ENCODE data around the gene ITPRIPL2. TPM values are rescaled to one million over a fixed set of nuclear protein-coding genes. Genes with fewer than 3 reads are reported as not detected.

ITPRIPL2 gene
- total RNA-seq, 1 experiment from 2014 or later = 21.6 TPM

DNA sequence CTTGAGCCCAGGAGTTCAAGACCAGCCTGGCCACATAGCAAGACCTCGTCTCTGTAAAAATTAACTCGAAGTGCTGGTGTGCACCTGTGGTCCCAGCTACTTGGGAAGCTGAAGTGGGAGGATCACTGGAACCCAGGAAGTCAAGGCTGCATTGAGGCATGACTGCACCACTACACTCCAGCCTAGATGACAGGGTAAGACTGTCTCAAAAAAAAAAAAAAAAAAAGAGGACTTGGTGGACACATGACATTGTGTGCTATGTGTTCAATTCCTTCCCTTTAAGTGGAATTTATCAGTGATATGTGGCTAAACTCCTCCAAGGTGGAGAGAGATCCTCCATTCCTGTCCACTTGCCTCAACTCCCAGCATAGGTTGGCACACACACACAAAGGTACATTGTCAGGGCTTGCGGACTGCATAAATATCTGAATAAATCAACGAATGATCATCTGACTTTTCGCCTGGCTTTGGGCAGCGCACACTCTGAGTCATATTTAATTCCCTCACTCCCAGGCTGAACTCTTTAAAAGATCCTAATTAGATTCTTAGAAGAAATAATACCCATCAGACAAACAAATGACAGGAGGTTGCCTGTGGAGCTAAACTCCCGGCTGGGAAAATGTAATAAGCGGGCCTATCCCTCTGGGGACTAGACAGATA is 29.3 kb downstream of the ITPRIPL2 start:
- Histone ChIP-seq H3K36me3 (ENCODE audit: low read depth, low read length) (no peaks in the 10 kb centered on the region), H3K4me2 (ENCODE audit: low read length) (no peak overlapping the region), H3F3A (ENCODE audit: low read length, unreplicated experiment) (no peaks in the 10 kb centered on the region), H3K9ac (ENCODE audit: low read length) (no peak overlapping the region), H3K9me2 (replicated peaks; ENCODE audit: low read length) (no peaks in the 10 kb centered on the region), H3K79me2 (ENCODE audit: low read length) (no peaks in the 10 kb centered on the region), H3K4me1 (ENCODE audit: insufficient read depth, low read length) (peaks cover 11% of the 10 kb centered on the region), H3K27ac (ENCODE audit: low read length) (no peak overlapping the region), H3K4me3 (ENCODE audit: low read length) (no peak overlapping the region), H2AFZ (ENCODE audit: low read length) (no peak overlapping the region), H3K9me3 (ENCODE audit: low read length) (no peaks in the 10 kb centered on the region), H3K27me3 (ENCODE audit: low read length) (no peaks in the 10 kb centered on the region), H4K20me1 (ENCODE audit: low read length) (no peaks in the 10 kb centered on the region)
- ChIA-PET CTCF (no interaction called here), POLR2A (ENCODE audit: unreplicated experiment) (no interaction called here)
- DNase-seq = no peak
- no TSS peak for BruUV-seq (replicated peaks)
- no peak for ATAC-seq
- intact Hi-C loops (cut with micrococcal nuclease) = no loop called here
- TF ChIP-seq CTCF (conservative IDR thresholded peaks at IDR 0.05; ENCODE audit: low read depth, low read length) = no peak
- no peak for TF ChIP-seq EZH2 (IDR thresholded peaks at IDR 0.05; ENCODE audit: low read length, unreplicated experiment)
- no peak for TF ChIP-seq EZH2phosphoT487 (IDR thresholded peaks at IDR 0.05; ENCODE audit: borderline replicate concordance, low read length)

GRCh38 chr16:19143599-19143956 is 29.8 kb downstream of the ITPRIPL2 start:
- TF ChIP-seq EZH2 (IDR thresholded peaks at IDR 0.05; ENCODE audit: low read length, unreplicated experiment) = no peak
- TF ChIP-seq CTCF (conservative IDR thresholded peaks at IDR 0.05; ENCODE audit: low read depth, low read length) = no peak
- no peak for TF ChIP-seq EZH2phosphoT487 (IDR thresholded peaks at IDR 0.05; ENCODE audit: borderline replicate concordance, low read length)
- ATAC-seq (no peak), DNase-seq (no peak)
- Histone ChIP-seq H3K36me3 (ENCODE audit: low read depth, low read length) (no peaks in the 10 kb centered on the region), H3K4me3 (ENCODE audit: low read length) (no peak overlapping the region), H3K9ac (ENCODE audit: low read length) (no peak overlapping the region), H2AFZ (ENCODE audit: low read length) (no peak overlapping the region), H3F3A (ENCODE audit: low read length, unreplicated experiment) (no peaks in the 10 kb centered on the region), H3K27me3 (ENCODE audit: low read length) (no peaks in the 10 kb centered on the region), H3K4me1 (ENCODE audit: insufficient read depth, low read length) (peaks cover 6% of the 10 kb centered on the region), H3K79me2 (ENCODE audit: low read length) (no peaks in the 10 kb centered on the region), H4K20me1 (ENCODE audit: low read length) (no peaks in the 10 kb centered on the region), H3K27ac (ENCODE audit: low read length) (no peak overlapping the region), H3K9me3 (ENCODE audit: low read length) (no peaks in the 10 kb centered on the region), H3K4me2 (ENCODE audit: low read length) (no peak overlapping the region), H3K9me2 (replicated peaks; ENCODE audit: low read length) (no peaks in the 10 kb centered on the region)
- POLR2A ChIA-PET (ENCODE audit: unreplicated experiment) = no interaction called here
- intact Hi-C loops (cut with micrococcal nuclease) = no loop called here
- CTCF ChIA-PET = no interaction called here
- BruUV-seq (replicated peaks) = no TSS peak

DNA sequence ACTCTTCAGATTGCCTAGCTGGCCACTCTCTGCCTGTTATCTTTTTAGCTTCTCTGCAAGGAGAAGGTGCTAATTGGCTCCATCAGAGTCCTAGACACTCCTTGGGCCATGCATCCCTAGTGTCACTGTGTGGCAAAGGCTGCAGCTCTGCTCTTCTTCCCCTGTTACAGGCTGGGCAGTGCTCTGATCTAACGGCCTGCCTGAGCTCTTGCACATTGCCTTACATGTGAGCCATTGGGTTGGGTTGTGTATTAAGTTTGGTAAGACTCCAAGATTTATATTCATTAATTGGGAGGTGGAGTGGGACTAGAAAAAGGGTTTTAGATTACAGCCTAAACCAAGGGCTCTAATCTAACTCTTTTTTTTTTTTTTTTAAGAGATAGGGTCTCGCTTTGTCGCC is 31.2 kb downstream of the ITPRIPL2 start:
- H3K79me2 ChIP-seq (ENCODE audit: low read length) = no peaks in the 10 kb centered on the region
- DNase-seq = no peak
- no peak for ATAC-seq
- no TSS peak for BruUV-seq (replicated peaks)
- H3K9me2 ChIP-seq (replicated peaks; ENCODE audit: low read length) = no peaks in the 10 kb centered on the region
- TF ChIP-seq EZH2 (IDR thresholded peaks at IDR 0.05; ENCODE audit: low read length, unreplicated experiment) (no peak), EZH2phosphoT487 (IDR thresholded peaks at IDR 0.05; ENCODE audit: borderline replicate concordance, low read length) (no peak), CTCF (conservative IDR thresholded peaks at IDR 0.05; ENCODE audit: low read depth, low read length) (no peak)
- ChIA-PET CTCF (interaction anchor here (0.5 to 0.6 kb wide), 3 partner anchors 53 to 268 kb away, joined by 3 to 5 read pairs (median 3); no protein-coding TSS in a partner anchor), POLR2A (ENCODE audit: unreplicated experiment) (no interaction called here)
- no peaks in the 10 kb centered on the region for H4K20me1 ChIP-seq (ENCODE audit: low read length)
- H3K27me3 ChIP-seq (ENCODE audit: low read length) = no peaks in the 10 kb centered on the region
- no peak overlapping the region for H2AFZ ChIP-seq (ENCODE audit: low read length)
- H3K27ac ChIP-seq (ENCODE audit: low read length) = no peak overlapping the region
- no peaks in the 10 kb centered on the region for H3K36me3 ChIP-seq (ENCODE audit: low read depth, low read length)
- intact Hi-C loops (cut with micrococcal nuclease) = no loop called here
- no peaks in the 10 kb centered on the region for H3F3A ChIP-seq (ENCODE audit: low read length, unreplicated experiment)
- H3K4me1 ChIP-seq (ENCODE audit: insufficient read depth, low read length) = no peaks in the 10 kb centered on the region
- no peaks in the 10 kb centered on the region for H3K9me3 ChIP-seq (ENCODE audit: low read length)
- no peak overlapping the region for H3K4me3 ChIP-seq (ENCODE audit: low read length)
- no peak overlapping the region for H3K4me2 ChIP-seq (ENCODE audit: low read length)
- H3K9ac ChIP-seq (ENCODE audit: low read length) = no peak overlapping the region
